ENCODE data around the gene IL17RB. TPM values are rescaled to one million over a fixed set of nuclear protein-coding genes. Genes with fewer than 3 reads are reported as not detected.

IL17RB gene
- total RNA-seq, 2 donors from 2014 or later: 6.2 to 8.4 TPM

- peaks cover 18% of the 10 kb centered on the region for H3K27me3 ChIP-seq (ENCODE audit: control insufficient read depth, insufficient read depth, low read length, poor library complexity, severe bottlenecking)
- H3K27ac Mint-ChIP-seq: peak overlapping the region; percentile 87
- TF ChIP-seq CTCF (conservative IDR thresholded peaks at IDR 0.05): no peak
- no peak overlapping the region for H3K27ac ChIP-seq (ENCODE audit: low read depth, low read length)
- 0 to 2% methylated on average over 11 to 34 of the region's 34 CpGs for WGBS, 2 experiments (ENCODE audit: insufficient coverage in 1 of 2, insufficient read length in 1 of 2)
- H3K4me1 ChIP-seq (ENCODE audit: control insufficient read depth, insufficient read depth, low read length): peaks cover 17% of the 10 kb centered on the region
- H3K4me3 ChIP-seq (ENCODE audit: low read length): peak overlapping the region; percentile 81
- peak overlapping the region; percentile 66 for H3K4me3 Mint-ChIP-seq
- H3K36me3 Mint-ChIP-seq (ENCODE audit: low read depth): peaks cover 4% of the 10 kb centered on the region
- H3K36me3 ChIP-seq (ENCODE audit: control insufficient read depth, insufficient read depth, low read length): no peaks in the 10 kb centered on the region
- no peaks in the 10 kb centered on the region for H3K9me3 Mint-ChIP-seq
- peaks cover 39% of the 10 kb centered on the region for H3K4me1 Mint-ChIP-seq
- no peaks in the 10 kb centered on the region for H3K9me3 ChIP-seq (ENCODE audit: control insufficient read depth, low read length)
- DNase-seq: no peak
- peak overlapping the region; percentile 62 for H3K9ac ChIP-seq (ENCODE audit: extremely low read depth, low read length, poor library complexity, severe bottlenecking)
- H3K27me3 Mint-ChIP-seq (ENCODE audit: insufficient read depth): peaks cover 19% of the 10 kb centered on the region
These were observed 561 bp upstream of the IL17RB start for GRCh38 chr3:53845881-53846133.

- Histone ChIP-seq H3K4me1 (ENCODE audit: control insufficient read depth, insufficient read depth, low read length) (peaks cover 17% of the 10 kb centered on the region), H3K27me3 (ENCODE audit: control insufficient read depth, insufficient read depth, low read length, poor library complexity, severe bottlenecking) (peaks cover 18% of the 10 kb centered on the region), H3K9ac (ENCODE audit: extremely low read depth, low read length, poor library complexity, severe bottlenecking) (no peak overlapping the region), H3K9me3 (ENCODE audit: control insufficient read depth, low read length) (no peaks in the 10 kb centered on the region), H3K27ac (ENCODE audit: low read depth, low read length) (no peak overlapping the region), H3K36me3 (ENCODE audit: control insufficient read depth, insufficient read depth, low read length) (no peaks in the 10 kb centered on the region), H3K4me3 (ENCODE audit: low read length) (peak overlapping the region; percentile 81)
- peaks cover 4% of the 10 kb centered on the region for H3K36me3 Mint-ChIP-seq (ENCODE audit: low read depth)
- TF ChIP-seq CTCF (conservative IDR thresholded peaks at IDR 0.05): no peak
- peaks cover 34% of the 10 kb centered on the region for H3K4me1 Mint-ChIP-seq
- peaks cover 19% of the 10 kb centered on the region for H3K27me3 Mint-ChIP-seq (ENCODE audit: insufficient read depth)
- no peak overlapping the region for H3K27ac Mint-ChIP-seq
- no peak for DNase-seq
- no peaks in the 10 kb centered on the region for H3K9me3 Mint-ChIP-seq
- 87 to 88% methylated on average over 8 to 10 of the region's 10 CpGs for WGBS, 2 experiments (ENCODE audit: insufficient coverage in 1 of 2, insufficient read length in 1 of 2)
- H3K4me3 Mint-ChIP-seq: peak overlapping the region; percentile 66
These were observed 435 bp downstream of the IL17RB start for GRCh38 chr3:53846851-53847155.

- H3K9me3 Mint-ChIP-seq: no peaks in the 10 kb centered on the region
These were observed 3.5 kb downstream of the IL17RB start for GRCh38 chr3:53849916-53850315.

More at GRCh38 chr3:53849916-53850315, 3.5 kb downstream of the IL17RB start:
- Histone ChIP-seq H3K9ac (ENCODE audit: extremely low read depth, low read length, poor library complexity, severe bottlenecking) (no peak overlapping the region), H3K36me3 (ENCODE audit: control insufficient read depth, insufficient read depth, low read length) (no peaks in the 10 kb centered on the region), H3K27me3 (ENCODE audit: control insufficient read depth, insufficient read depth, low read length, poor library complexity, severe bottlenecking) (peaks cover 18% of the 10 kb centered on the region), H3K4me3 (ENCODE audit: low read length) (no peak overlapping the region), H3K9me3 (ENCODE audit: control insufficient read depth, low read length) (no peaks in the 10 kb centered on the region), H3K27ac (ENCODE audit: low read depth, low read length) (no peak overlapping the region), H3K4me1 (ENCODE audit: control insufficient read depth, insufficient read depth, low read length) (peaks cover 4% of the 10 kb centered on the region)
- Mint-ChIP-seq H3K4me1 (peaks cover 6% of the 10 kb centered on the region), H3K27ac (no peak overlapping the region), H3K4me3 (no peak overlapping the region), H3K27me3 (ENCODE audit: insufficient read depth) (peaks cover 19% of the 10 kb centered on the region), H3K36me3 (ENCODE audit: low read depth) (peaks cover 4% of the 10 kb centered on the region)
- no peak for TF ChIP-seq CTCF (conservative IDR thresholded peaks at IDR 0.05)
- DNase-seq: no peak
- WGBS, 2 experiments (ENCODE audit: insufficient coverage in 1 of 2, insufficient read length in 1 of 2): 94 to 97% methylated on average over 4 to 7 of the region's 7 CpGs
